Daoy (cell line): ENCODE measurements around the gene SLCO1B1. TPM values are rescaled to one million over a fixed set of nuclear protein-coding genes. Genes with fewer than 3 reads are reported as not detected.

Experiments used
- DNase-seq: peaks from one replicate; pipeline ENCODE4 v3.0.0-alpha.2; 2015; ENCODE audit warnings: low read depth
- total RNA-seq: library from RNA; depleted of rRNA; stranded (reverse); fragments of >200 nt; shearing (Covaris generic); gene quantifications from 2 replicates; pipeline ENCODE4 v1.2.3, GENCODE V29; 2014; rRNA removed

The SLCO1B1 gene
- total RNA-seq, 1 experiment from 2014 or later = not detected

DNA sequence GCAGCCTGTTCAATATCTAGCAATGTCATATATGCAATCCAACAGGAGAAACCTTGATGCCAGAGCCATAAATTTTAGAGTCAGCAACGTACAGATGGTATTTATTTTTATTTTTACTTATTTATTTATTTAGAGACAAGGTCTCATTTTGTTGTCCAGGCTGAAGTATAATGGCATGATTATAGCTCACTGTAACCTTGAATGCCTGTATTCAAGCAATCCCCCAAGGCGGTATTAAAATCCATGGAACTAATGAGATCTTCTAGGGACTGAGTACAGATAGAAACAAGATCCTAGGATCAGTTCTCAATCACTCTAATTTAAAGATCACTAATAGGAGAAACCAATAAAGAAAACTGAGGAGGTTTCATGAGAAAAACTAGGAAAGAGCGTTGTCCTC, 89.3 kb downstream of the SLCO1B1 start:
- no peak for DNase-seq

- no peak for DNase-seq
These were observed 90.1 kb downstream of the SLCO1B1 start for GRCh38 chr12:21221072-21221471.

GRCh38 chr12:21221778-21222177, 90.8 kb downstream of the SLCO1B1 start:
- DNase-seq = no peak

DNA sequence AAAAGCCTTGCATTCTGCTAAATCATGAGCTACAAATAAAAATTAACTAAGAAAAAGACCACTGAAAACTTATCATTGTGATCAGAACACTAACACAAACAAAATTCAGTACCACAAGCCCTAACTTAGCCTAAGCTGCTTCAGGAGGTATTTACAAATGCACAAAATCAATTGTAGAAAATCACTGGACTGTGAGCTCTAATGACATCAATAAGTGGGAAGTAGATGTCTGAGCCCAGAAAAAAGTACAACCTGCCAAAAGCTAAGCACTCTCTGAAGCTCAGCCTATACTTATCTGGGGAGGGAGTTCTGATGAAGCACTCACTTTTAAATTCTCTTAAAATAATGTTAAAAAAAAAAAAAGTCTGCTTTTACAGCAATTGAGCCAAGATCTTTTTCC, 92.9 kb downstream of the SLCO1B1 start:
- DNase-seq = no peak

- no peak for DNase-seq
These were observed 103.4 kb downstream of the SLCO1B1 start for GRCh38 chr12:21234395-21234794.

- no peak for DNase-seq
These were observed 108.9 kb downstream of the SLCO1B1 start for GRCh38 chr12:21239866-21240265.

GRCh38 chr12:21248679-21249078, 117.7 kb downstream of the SLCO1B1 start:
- no peak for DNase-seq

DNA sequence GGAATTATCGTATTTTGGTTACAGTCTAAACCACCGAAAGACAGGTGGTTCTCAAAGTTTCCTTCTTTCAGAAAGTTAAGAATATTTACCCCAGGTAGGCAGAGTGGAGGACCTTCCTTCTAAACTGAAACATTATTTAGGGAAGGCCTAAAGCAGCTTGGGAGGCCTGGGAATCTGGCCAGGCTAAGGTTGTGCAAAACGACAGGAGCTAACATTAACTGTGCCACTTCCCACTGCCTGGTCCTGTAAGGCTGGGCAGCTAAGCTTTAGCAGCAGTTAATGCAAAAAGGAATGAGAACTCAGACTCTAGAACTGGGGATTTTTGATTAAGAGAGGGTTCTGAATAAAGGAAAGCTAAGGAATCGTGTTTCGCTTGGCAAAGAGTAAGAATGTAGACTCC, 121.1 kb downstream of the SLCO1B1 start:
- no peak for DNase-seq

DNA sequence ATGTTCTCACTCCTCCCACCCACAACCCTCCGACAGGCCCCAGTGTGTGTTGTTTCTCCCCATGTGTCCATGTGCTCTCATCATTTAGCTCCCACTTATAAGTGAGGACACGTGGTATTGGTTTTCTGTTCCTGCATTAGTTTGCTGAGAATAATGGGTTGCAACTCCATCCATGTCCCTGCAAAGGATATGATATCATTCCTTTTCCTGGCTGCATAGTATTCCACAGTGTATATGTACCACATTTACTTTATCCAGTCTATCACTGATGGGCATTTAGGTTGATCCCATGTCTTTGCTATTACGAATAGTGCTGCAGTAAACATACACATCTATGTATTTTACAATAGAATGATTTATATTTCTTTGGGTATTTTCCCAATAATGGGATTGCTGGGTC, 126.2 kb downstream of the SLCO1B1 start:
- DNase-seq = no peak

DNA sequence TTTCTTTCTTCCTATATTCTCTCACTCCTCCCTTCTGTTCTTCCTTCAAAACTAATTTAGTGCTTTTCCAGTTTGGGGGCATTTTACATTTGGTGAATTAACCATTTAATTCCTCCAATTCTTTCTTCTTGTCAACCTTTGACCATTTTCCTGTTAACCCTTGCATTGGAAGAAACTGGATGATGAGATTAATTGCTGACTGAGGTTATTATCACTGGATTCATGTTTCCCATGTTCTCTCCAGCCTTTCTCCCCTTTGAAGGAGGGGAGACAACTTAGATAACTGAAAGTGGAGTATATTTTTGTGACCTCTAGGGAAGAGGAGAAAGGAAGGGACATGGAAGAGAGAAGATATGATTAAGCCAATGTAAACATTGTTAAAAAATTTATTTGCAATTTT, 133.2 kb downstream of the SLCO1B1 start:
- no peak for DNase-seq

DNA sequence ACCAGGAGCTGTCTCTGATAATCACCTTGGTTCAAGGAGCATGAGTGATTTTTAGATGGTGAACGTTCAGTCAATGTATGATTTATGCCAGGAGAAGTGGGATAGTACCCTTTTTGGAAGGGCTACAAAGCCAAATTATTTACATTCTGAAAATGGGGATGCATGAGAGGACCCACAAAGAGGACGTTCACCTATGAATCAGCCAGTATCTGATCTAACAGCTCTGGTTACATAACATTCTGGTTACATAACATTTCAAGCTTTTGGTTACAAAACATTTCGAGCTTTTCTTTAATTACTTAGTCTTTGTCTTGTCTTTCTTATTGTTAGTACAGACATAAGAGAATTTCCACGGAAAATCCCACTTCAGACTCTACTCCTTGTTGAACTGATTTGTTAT, 134.9 kb downstream of the SLCO1B1 start:
- DNase-seq = no peak

DNA sequence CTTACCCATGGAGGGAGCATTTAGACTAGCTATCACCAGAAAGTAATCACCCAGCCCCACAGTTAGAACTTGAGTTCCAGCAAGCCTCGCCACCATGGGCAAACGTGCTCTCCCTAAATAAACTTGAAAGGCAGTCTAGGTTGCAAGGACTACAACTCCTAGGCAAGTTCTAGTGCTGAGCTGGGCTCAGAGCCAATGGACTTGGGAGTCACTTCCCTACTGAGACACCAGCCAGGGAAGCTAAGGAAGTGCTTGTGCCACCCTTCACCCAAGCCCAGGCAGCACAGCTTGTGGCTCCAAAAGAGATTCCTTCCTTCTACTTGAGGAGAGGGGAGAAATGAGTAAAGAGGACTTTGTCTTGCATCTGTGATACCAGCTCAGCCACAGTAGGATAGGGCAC, 145.8 kb downstream of the SLCO1B1 start:
- no peak for DNase-seq

Other genes starting within 250 kb of the SLCO1B1 start
- not detected in 2 replicates for gene SLCO1A2, start 203.7 kb downstream of the SLCO1B1 start, total RNA-seq
- gene IAPP, start 241.7 kb downstream of the SLCO1B1 start, total RNA-seq = not detected in 2 replicates